ENCODE data around the gene LSM12.

DNA sequence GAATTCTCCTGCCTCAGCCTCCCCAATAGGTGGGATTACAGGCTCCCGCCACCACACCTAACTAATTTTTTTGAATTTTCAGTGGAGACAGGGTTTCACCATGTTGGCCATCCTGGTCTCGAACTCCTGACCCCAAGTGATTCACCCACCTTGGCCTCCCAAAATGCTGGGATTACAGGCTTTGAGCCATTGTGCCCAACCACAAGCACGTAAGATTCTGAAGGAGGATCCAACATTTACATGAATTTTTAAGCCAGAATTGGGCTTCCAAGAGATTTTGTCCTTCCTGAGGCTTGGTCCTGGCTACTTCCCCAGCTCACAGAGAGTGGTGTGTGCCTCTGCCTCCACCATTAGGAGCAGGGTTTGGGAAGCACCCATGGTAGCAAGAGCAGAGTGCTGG lies 15.2 kb upstream of the LSM12 start:
- TF ChIP-seq, protein P1, sequence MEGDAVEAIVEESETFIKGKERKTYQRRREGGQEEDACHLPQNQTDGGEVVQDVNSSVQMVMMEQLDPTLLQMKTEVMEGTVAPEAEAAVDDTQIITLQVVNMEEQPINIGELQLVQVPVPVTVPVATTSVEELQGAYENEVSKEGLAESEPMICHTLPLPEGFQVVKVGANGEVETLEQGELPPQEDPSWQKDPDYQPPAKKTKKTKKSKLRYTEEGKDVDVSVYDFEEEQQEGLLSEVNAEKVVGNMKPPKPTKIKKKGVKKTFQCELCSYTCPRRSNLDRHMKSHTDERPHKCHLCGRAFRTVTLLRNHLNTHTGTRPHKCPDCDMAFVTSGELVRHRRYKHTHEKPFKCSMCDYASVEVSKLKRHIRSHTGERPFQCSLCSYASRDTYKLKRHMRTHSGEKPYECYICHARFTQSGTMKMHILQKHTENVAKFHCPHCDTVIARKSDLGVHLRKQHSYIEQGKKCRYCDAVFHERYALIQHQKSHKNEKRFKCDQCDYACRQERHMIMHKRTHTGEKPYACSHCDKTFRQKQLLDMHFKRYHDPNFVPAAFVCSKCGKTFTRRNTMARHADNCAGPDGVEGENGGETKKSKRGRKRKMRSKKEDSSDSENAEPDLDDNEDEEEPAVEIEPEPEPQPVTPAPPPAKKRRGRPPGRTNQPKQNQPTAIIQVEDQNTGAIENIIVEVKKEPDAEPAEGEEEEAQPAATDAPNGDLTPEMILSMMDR (conservative IDR thresholded peaks at IDR 0.05; ENCODE audit: low read length), result no peak
- no peak for TF ChIP-seq EZH2phosphoT487 (IDR thresholded peaks at IDR 0.05; ENCODE audit: borderline replicate concordance, low read depth, low read length)

Measured in OCI-LY7 (cell line).